ENCODE measurements around the gene MYO6.

The MYO6 gene

GRCh38 chr6:75913040-75913439 lies 164.0 kb downstream of the MYO6 start:
- TF ChIP-seq PRDM6 (tag by site-specific recombination; IDR thresholded peaks at IDR 0.05) (peak; percentile 83), ZNF664 (tag by site-specific recombination; IDR thresholded peaks at IDR 0.05) (no peak), ZNF777 (tag by site-specific recombination; IDR thresholded peaks at IDR 0.05; ENCODE audit: borderline replicate concordance) (no peak)
- H3K27ac ChIP-seq (ENCODE audit: extremely low read depth, low read depth, low read length): no peak overlapping the region
- H3K4me3 ChIP-seq (ENCODE audit: low read depth, low read length): no peak overlapping the region
- H3K9me3 ChIP-seq (ENCODE audit: control insufficient read depth, insufficient read depth, low read depth, low read length): no peaks in the 10 kb centered on the region
- CTCF ChIA-PET: interaction anchor here (1.0 to 5.5 kb wide), 3 partner anchors 19 to 20 kb away, joined by 3 to 53 read pairs (median 4); no protein-coding TSS in a partner anchor
- peaks cover 3% of the 10 kb centered on the region for H3K4me1 ChIP-seq (ENCODE audit: control insufficient read depth, insufficient read depth, low read length)
- peaks cover 5 to 27% of the 10 kb centered on the region in 2 experiments for H3K36me3 ChIP-seq (ENCODE audit: control insufficient read depth in 2 of 2, insufficient read depth in 1 of 2, low read length in 2 of 2)
- POLR2A ChIA-PET: no interaction called here

GRCh38 chr6:75922226-75922625 lies 173.2 kb downstream of the MYO6 start:
- Histone ChIP-seq H3K4me1 (ENCODE audit: control insufficient read depth, insufficient read depth, low read length) (no peaks in the 10 kb centered on the region), H3K9me3 (ENCODE audit: control insufficient read depth, insufficient read depth, low read depth, low read length) (no peaks in the 10 kb centered on the region), H3K36me3 (ENCODE audit: control insufficient read depth in 2 of 2, insufficient read depth in 1 of 2, low read length in 2 of 2) (peaks cover 0 to 17% of the 10 kb centered on the region in 2 experiments; a peak in 1 of 3 replicates), H3K4me3 (ENCODE audit: low read depth, low read length) (no peak overlapping the region), H3K27ac (ENCODE audit: extremely low read depth, low read depth, low read length) (no peak overlapping the region)
- CTCF ChIA-PET: interaction anchor here (1.3 kb wide), 1 partner anchor 29 kb away, joined by 4 read pairs; no protein-coding TSS in a partner anchor
- POLR2A ChIA-PET: no interaction called here
- TF ChIP-seq ZNF175 (tag by site-specific recombination; IDR thresholded peaks at IDR 0.05): no peak
- TF ChIP-seq OSR2 (tag by site-specific recombination; IDR thresholded peaks at IDR 0.05): no peak
- TF ChIP-seq HIC1 (tag by site-specific recombination; IDR thresholded peaks at IDR 0.05): no peak
- TF ChIP-seq ZNF211 (tag by site-specific recombination; IDR thresholded peaks at IDR 0.05; ENCODE audit: low read depth): no peak
- TF ChIP-seq ZNF26 (tag by site-specific recombination; IDR thresholded peaks at IDR 0.05): no peak
- TF ChIP-seq KLF17 (tag by site-specific recombination; IDR thresholded peaks at IDR 0.05): no peak
- TF ChIP-seq ZNF2 (tag by site-specific recombination; IDR thresholded peaks at IDR 0.05): no peak
- TF ChIP-seq SETDB1 (IDR thresholded peaks at IDR 0.05; ENCODE audit: insufficient read length, low read length): no peak
- no peak for TF ChIP-seq ZNF10 (tag by site-specific recombination; IDR thresholded peaks at IDR 0.05)
- no peak for TF ChIP-seq ZNF394 (tag by site-specific recombination; IDR thresholded peaks at IDR 0.05; ENCODE audit: borderline replicate concordance)
- TF ChIP-seq ZSCAN18 (tag by site-specific recombination; IDR thresholded peaks at IDR 0.05): no peak
- TF ChIP-seq ZNF777 (tag by site-specific recombination; IDR thresholded peaks at IDR 0.05; ENCODE audit: borderline replicate concordance): no peak
- no peak for TF ChIP-seq ZNF580 (tag by site-specific recombination; IDR thresholded peaks at IDR 0.05)
- no peak for TF ChIP-seq ATF2 (tag by site-specific recombination; IDR thresholded peaks at IDR 0.05; ENCODE audit: low read depth)
- TF ChIP-seq ZFP3 (tag by site-specific recombination; IDR thresholded peaks at IDR 0.05; ENCODE audit: low read depth): no peak
- no peak for TF ChIP-seq ZNF585B (tag by site-specific recombination; IDR thresholded peaks at IDR 0.05)
- TF ChIP-seq ZSCAN4 (tag by site-specific recombination; IDR thresholded peaks at IDR 0.05): no peak
